IMR-90 (cell line): ENCODE results near the gene GPX5. TPM values are rescaled to one million over a fixed set of nuclear protein-coding genes. Genes with fewer than 3 reads are reported as not detected.

Experiments
- ATAC-seq: fragments of 200-7000 bp; cut with Tn5 transposase; 2 replicates; pipeline ENCODE4 v1.9.1; 2020; ENCODE audit warnings: low read depth, mild to moderate bottlenecking, moderate library complexity
- BruUV-seq: library from RNA; stranded (reverse); fragments of 400-500 nt; replicated peaks from 2 replicates; lab custom pipeline; 2021; lab: Mats Ljungman, UMichigan
- CTCF ChIA-PET: fragments of 300-600 bp; formaldehyde crosslinking; extraction: SDS; loops from one replicate; lab custom pipeline; 2021; ENCODE audit warnings: antibody characterized with exemption; lab: Yijun Ruan, JAX
- POLR2A ChIA-PET: fragments of 300-600 bp; sonication (Branson Sonifier 250); formaldehyde crosslinking; loops from one replicate; lab custom pipeline; 2022; ENCODE audit warnings: antibody characterized with exemption; ENCODE audit not compliant: unreplicated experiment; lab: Charles Lee
- DNase-seq: peaks from one replicate; pipeline ENCODE4 v3.0.0; 2013
- H2AFZ ChIP-seq: replicated peaks from 2 replicates; pipeline ENCODE3; 2013; ENCODE audit warnings: low read length, mild to moderate bottlenecking; ENCODE audit not compliant: poor library complexity
- H2AK5ac ChIP-seq: 2 replicates; pipeline ENCODE4 v1.6.1; 2013; ENCODE audit warnings: low read depth, low read length, inconsistent platforms
- H2AK9ac ChIP-seq: replicated peaks from 2 replicates; pipeline ENCODE3; 2013; ENCODE audit warnings: mild to moderate bottlenecking, low read depth, low read length, moderate library complexity; ENCODE audit not compliant: poor library complexity
- H2BK120ac ChIP-seq: 2 replicates; pipeline ENCODE4 v1.6.1; 2013; ENCODE audit warnings: low read depth, low read length, inconsistent platforms
- H2BK15ac ChIP-seq: 3 replicates; pipeline ENCODE4 v1.6.1; 2013; ENCODE audit warnings: low read depth, low read length, inconsistent platforms
- H2BK20ac ChIP-seq: 2 replicates; pipeline ENCODE4 v1.6.1; 2013; ENCODE audit warnings: low read depth, mild to moderate bottlenecking, inconsistent platforms, low read length, moderate library complexity
- H2BK5ac ChIP-seq: 2 replicates; pipeline ENCODE4 v1.6.1; 2013; ENCODE audit warnings: mild to moderate bottlenecking, low read depth, low read length, inconsistent platforms; ENCODE audit not compliant: poor library complexity, severe bottlenecking
- H3K14ac ChIP-seq: replicated peaks from 2 replicates; pipeline ENCODE4 v1.6.1; 2013; ENCODE audit warnings: low read depth, low read length, inconsistent platforms
- H3K18ac ChIP-seq: 2 replicates; pipeline ENCODE4 v1.6.1; 2013; ENCODE audit warnings: low read depth, low read length, control low read depth
- H3K23ac ChIP-seq: 2 replicates; pipeline ENCODE4 v1.6.1; 2013; ENCODE audit warnings: low read depth, low read length, inconsistent platforms
- H3K27ac ChIP-seq: 2 replicates; pipeline ENCODE4 v1.5.1; 2013; ENCODE audit warnings: mild to moderate bottlenecking, control low read depth, low read length; ENCODE audit not compliant: insufficient read depth
- H3K27me3 ChIP-seq: 2 replicates; pipeline ENCODE4 v1.6.1; 2013; ENCODE audit warnings: low read length; ENCODE audit not compliant: control insufficient read depth, insufficient read depth
- H3K36me3 ChIP-seq: 2 replicates; pipeline ENCODE4 v1.6.1; 2013; ENCODE audit warnings: low read length, mixed read lengths; ENCODE audit not compliant: control insufficient read depth, insufficient read depth
- H3K4ac ChIP-seq: 2 replicates; pipeline ENCODE4 v1.6.1; 2013; ENCODE audit warnings: low read depth, low read length, inconsistent platforms
- H3K4me1 ChIP-seq: 2 replicates; pipeline ENCODE4 v1.6.1; 2013; ENCODE audit warnings: low read length, mixed read lengths; ENCODE audit not compliant: control insufficient read depth, insufficient read depth
- H3K4me2 ChIP-seq: 2 replicates; pipeline ENCODE4 v1.6.1; 2013; ENCODE audit warnings: low read depth, mild to moderate bottlenecking, control low read depth, low read length, moderate library complexity
- H3K4me3 ChIP-seq: 2 replicates; pipeline ENCODE4 v1.5.1; 2013; ENCODE audit warnings: low read depth, mild to moderate bottlenecking, control low read depth, low read length, moderate library complexity; ENCODE audit not compliant: insufficient read depth
- H3K56ac ChIP-seq: 2 replicates; pipeline ENCODE4 v1.6.1; 2013; ENCODE audit warnings: low read length, inconsistent platforms; ENCODE audit not compliant: insufficient read depth; ENCODE audit errors: extremely low read depth
- H3K79me1 ChIP-seq, 2 experiments: 2 replicates each; pipeline ENCODE4 v1.6.1; 2013; ENCODE audit warnings: low read length in 2 of 2, inconsistent platforms in 1 of 2, low read depth in 1 of 2
- H3K9ac ChIP-seq: 2 replicates; pipeline ENCODE4 v1.6.1; 2013; ENCODE audit warnings: low read depth, low read length, control low read depth
- H3K9me1 ChIP-seq: 2 replicates; pipeline ENCODE4 v1.6.1; 2013; ENCODE audit warnings: low read length, inconsistent platforms; ENCODE audit not compliant: insufficient read depth
- H3K9me3 ChIP-seq: 2 replicates; pipeline ENCODE4 v1.6.1; 2013; ENCODE audit warnings: low read length; ENCODE audit not compliant: control insufficient read depth, insufficient read depth
- H4K20me1 ChIP-seq: 2 replicates; pipeline ENCODE4 v1.6.1; 2013; ENCODE audit warnings: low read length, inconsistent platforms; ENCODE audit not compliant: insufficient read depth
- H4K5ac ChIP-seq: 2 replicates; pipeline ENCODE4 v1.6.1; 2013; ENCODE audit warnings: mild to moderate bottlenecking, low read depth, low read length, control low read depth
- H4K8ac ChIP-seq, 2 experiments: 2 replicates each; pipeline ENCODE4 v1.6.1; 2013; ENCODE audit warnings: low read depth in 2 of 2, low read length in 2 of 2, control low read depth in 1 of 2, inconsistent platforms in 1 of 2
- H4K91ac ChIP-seq: 2 replicates; pipeline ENCODE4 v1.6.1; 2013; ENCODE audit warnings: low read depth, low read length, inconsistent platforms; ENCODE audit not compliant: insufficient read depth
- BHLHE40 ChIP-seq: fragments of 150-350 bp; IDR thresholded peaks from 2 replicates; pipeline ENCODE4 v1.6.1; 2016; ENCODE audit warnings: mild to moderate bottlenecking, low read depth, low read length
- CEBPB ChIP-seq: IDR thresholded peaks from 2 replicates; pipeline ENCODE4 v1.6.1; 2012; ENCODE audit warnings: low read depth, low read length, improper control_type of control experiment
- CTCF ChIP-seq: conservative IDR thresholded peaks from 2 replicates; pipeline ENCODE4 v1.5.1; 2012; ENCODE audit warnings: mild to moderate bottlenecking, low read depth, low read length, improper control_type of control experiment
- ELK1 ChIP-seq: fragments of 150-350 bp; IDR thresholded peaks from 2 replicates; pipeline ENCODE4 v1.6.1; 2016; ENCODE audit warnings: low read depth, mild to moderate bottlenecking, low read length, moderate library complexity, borderline replicate concordance
- FOS ChIP-seq: fragments of 150-350 bp; IDR thresholded peaks from 2 replicates; pipeline ENCODE4 v1.6.1; 2016; ENCODE audit warnings: low read depth, low read length
- NFE2L2 ChIP-seq: fragments of 150-350 bp; IDR thresholded peaks from 2 replicates; pipeline ENCODE4 v1.6.1; 2016; ENCODE audit warnings: low read depth, mild to moderate bottlenecking, low read length
- POLR2A ChIP-seq: IDR thresholded peaks from 2 replicates; pipeline ENCODE4 v1.6.1; 2012; ENCODE audit warnings: mild to moderate bottlenecking, low read depth, low read length
- RAD21 ChIP-seq: IDR thresholded peaks from 2 replicates; pipeline ENCODE4 v1.6.1; 2012; ENCODE audit warnings: low read length, improper control_type of control experiment
- RCOR1 ChIP-seq: IDR thresholded peaks from 2 replicates; pipeline ENCODE4 v1.6.1; 2012; ENCODE audit warnings: mild to moderate bottlenecking, low read length, improper control_type of control experiment; ENCODE audit not compliant: insufficient replicate concordance
- RFX5 ChIP-seq: IDR thresholded peaks from 2 replicates; pipeline ENCODE4 v1.8.0; 2012; ENCODE audit warnings: low read depth, mild to moderate bottlenecking, low read length, moderate library complexity
- SMC3 ChIP-seq: fragments of 150-350 bp; IDR thresholded peaks from 2 replicates; pipeline ENCODE4 v1.6.1; 2016; ENCODE audit warnings: low read depth, mild to moderate bottlenecking, antibody characterized with exemption, low read length, moderate library complexity
- USF2 ChIP-seq: fragments of 150-350 bp; IDR thresholded peaks from 2 replicates; pipeline ENCODE4 v1.6.1; 2017; ENCODE audit warnings: mild to moderate bottlenecking, antibody characterized with exemption, low read length, low read depth
- WGBS, 2 experiments: methylation state at CpG; one replicate each; pipeline versions ENCODE4 v1.1.5 to v1.1.7; 2013; ENCODE audit warnings: missing lambda C conversion rate in 2 of 2; ENCODE audit not compliant: insufficient read length in 1 of 2; ENCODE audit errors: extremely low coverage in 2 of 2; 5-methylcytosine and 5-hydroxymethylcytosine counted together
- dilution Hi-C: fragments of 300-500 bp; cut with HindIII; formaldehyde crosslinking; loops from one replicate; pipeline ENCODE4 v1.14.3; 2018; ENCODE audit warnings: low sequenced_read_pairs; ENCODE audit not compliant: unreplicated experiment
- in situ Hi-C: fragments of 300-500 bp; cut with MboI; formaldehyde crosslinking; loops from 3 replicates; pipeline ENCODE4 v1.14.3; 2019; ENCODE audit warnings: low sequenced_read_pairs, inconsistent platforms, mixed read lengths
- intact Hi-C: fragments of 100-400 bp; cut with micrococcal nuclease; formaldehyde crosslinking; loops from 2 replicates; pipeline ENCODE4 v1.10.0; 2022
- polyA plus RNA-seq, 3 experiments: library from polyadenylated mRNA; depleted of rRNA; stranded (reverse); fragments of >200 nt; gene quantifications; 2 replicates each; pipeline ENCODE4 v1.2.3, GENCODE V29; 2012; ENCODE audit warnings: low replicate concordance in 1 of 3
- total RNA-seq: library from RNA; depleted of rRNA; stranded (reverse); fragments of >200 nt; gene quantifications from 2 replicates; pipeline ENCODE4 v1.2.3, GENCODE V29; 2012

GPX5 gene
- total and polyA plus RNA-seq, 2 of the 4 experiments (the other 2 are of a cell fraction), result not detected

GRCh38 chr6:28542440-28543296, 17.0 kb downstream of the GPX5 start:
- H3K14ac ChIP-seq, result no peak overlapping the region
- no peak overlapping the region for H2BK20ac ChIP-seq
- H2BK15ac ChIP-seq, result no peak overlapping the region
- ChIA-PET POLR2A (no interaction called here), CTCF (no interaction called here)
- no peak overlapping the region for H3K9ac ChIP-seq
- no peak overlapping the region for H2BK5ac ChIP-seq
- H3K18ac ChIP-seq, result no peak overlapping the region
- TSS peak; percentile 91 for BruUV-seq
- WGBS, 2 experiments, result no CpG with 5 or more reads among the region's 30 CpGs
- no peak overlapping the region for H3K4ac ChIP-seq
- no peaks in the 10 kb centered on the region for H3K9me1 ChIP-seq
- H3K9me3 ChIP-seq, result no peaks in the 10 kb centered on the region
- H3K4me2 ChIP-seq, result peak overlapping the region; percentile 72
- H4K8ac ChIP-seq, result no peak overlapping the region
- H3K36me3 ChIP-seq, result no peaks in the 10 kb centered on the region
- no peak overlapping the region for H2AFZ ChIP-seq
- no peak overlapping the region for H4K91ac ChIP-seq
- H3K56ac ChIP-seq, result no peak overlapping the region
- no peaks in the 10 kb centered on the region for H3K27me3 ChIP-seq
- H3K4me1 ChIP-seq, result no peaks in the 10 kb centered on the region
- no peaks in the 10 kb centered on the region for H3K79me1 ChIP-seq
- TF ChIP-seq CTCF (peak; percentile 35), CEBPB (peak; percentile 93), ELK1 (no peak), SMC3 (no peak), RFX5 (no peak), NFE2L2 (no peak), FOS (peak; percentile 71; the same call in 1 of the 2 replicates), POLR2A (no peak), RAD21 (peak; percentile 10; the same call in 1 of the 2 replicates), USF2 (peak; percentile 82), RCOR1 (peak; percentile 31), BHLHE40 (peak; percentile 77)
- ATAC-seq, result peak; percentile 96
- H3K4me3 ChIP-seq, result peak overlapping the region; percentile 6; the same call in 1 of the 2 replicates
- no peak overlapping the region for H2AK9ac ChIP-seq
- dilution Hi-C loops (no loop called here), in situ Hi-C loops (no loop called here), intact Hi-C loops (loop anchor here (2.0 kb wide), 2 partner anchors 46 to 54 kb away; no protein-coding TSS in a partner anchor)
- no peak overlapping the region for H3K23ac ChIP-seq
- H4K5ac ChIP-seq, result no peak overlapping the region
- no peak overlapping the region for H3K27ac ChIP-seq
- peak; percentile 91 for DNase-seq
- no peak overlapping the region for H2AK5ac ChIP-seq
- H2BK120ac ChIP-seq, result no peak overlapping the region
- H4K20me1 ChIP-seq, result no peaks in the 10 kb centered on the region
